ENCODE measurements around the gene SNRPA.
A peak's percentile ranks its signal among the peaks of the same experiment; 100 is the strongest.

GRCh38 chr19:40717880-40718773 lies 32.9 kb upstream of the SNRPA start:
- TF ChIP-seq POLR2A (IDR thresholded peaks at IDR 0.05) (peak in 1 of 2 donors; percentile 13), EP300 (IDR thresholded peaks at IDR 0.05) (no peak), CTCF (IDR thresholded peaks at IDR 0.05) (no peak), POLR2AphosphoS5 (IDR thresholded peaks at IDR 0.05) (no peak)
